Stimulated activated naive CD8-positive, alpha-beta T cell treated with anti-CD3 and anti-CD28 coated beads, Interleukin-15, amount 100 ng/mL, for 72 hours (primary cell): Measurements from ENCODE around the gene RAP1GDS1.

Experiments used
- ATAC-seq: fragments of 150-1000 bp; cut with Tn5 transposase; 2 replicates; pipeline ENCODE4 v1.10.0; 2021; ENCODE audit warnings: mild to moderate bottlenecking, moderate library complexity
- DNase-seq, 2 donors: peaks; one replicate each; pipeline ENCODE4 v3.0.0; 2021 to 2022
- H3K27ac Mint-ChIP-seq, 2 donors: one replicate each; pipeline ENCODE4 v1.8.0; 2022; ENCODE audit warnings: mild to moderate bottlenecking in 2 of 2, mixed read lengths in 2 of 2, moderate library complexity in 2 of 2
- H3K27me3 Mint-ChIP-seq: one replicate; pipeline ENCODE4 v1.8.0; 2022; ENCODE audit warnings: mixed read lengths
- H3K4me1 Mint-ChIP-seq: one replicate; pipeline ENCODE4 v1.8.0; 2022; ENCODE audit warnings: mild to moderate bottlenecking, mixed read lengths
- H3K4me3 Mint-ChIP-seq, 2 donors: one replicate each; pipeline ENCODE4 v1.8.0; 2022; ENCODE audit warnings: mild to moderate bottlenecking in 2 of 2, mixed read lengths in 2 of 2, moderate library complexity in 1 of 2
- H3K9me3 Mint-ChIP-seq, 2 donors: one replicate each; pipeline ENCODE4 v1.8.0; 2022; ENCODE audit warnings: mixed read lengths in 2 of 2

Gene RAP1GDS1

DNA sequence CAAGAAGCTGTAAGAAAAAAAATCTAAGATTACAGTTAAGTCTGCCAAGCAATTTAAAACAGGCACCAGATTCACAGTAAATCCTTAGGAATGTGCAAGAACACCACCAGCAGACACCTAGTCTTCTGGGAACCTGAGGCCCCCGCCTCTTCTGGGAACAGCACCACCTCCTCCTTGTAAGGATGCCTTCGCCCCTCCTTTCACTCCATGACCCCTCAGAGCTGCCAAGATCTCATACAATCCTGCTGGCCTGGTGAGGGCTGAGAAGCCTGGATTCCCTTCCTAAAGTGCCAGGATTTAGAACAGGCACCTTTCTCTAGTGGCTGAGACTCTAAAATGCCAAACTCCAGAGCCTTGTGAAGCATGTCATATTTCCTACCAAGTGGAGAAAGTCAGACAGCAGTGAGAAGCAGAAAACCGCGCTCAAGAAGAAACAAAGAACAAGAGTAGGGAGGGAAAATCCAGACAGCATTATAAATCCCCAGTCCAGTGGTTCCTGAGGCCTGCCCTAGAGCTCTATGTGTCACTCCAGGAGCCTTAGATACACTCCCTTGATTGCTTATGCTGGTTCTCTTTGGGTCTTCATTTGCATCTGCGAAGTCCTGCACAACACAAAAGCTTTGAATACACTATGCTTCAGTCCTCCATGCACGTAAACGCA is 230.8 kb downstream of the RAP1GDS1 start:
- no peak for ATAC-seq
- DNase-seq: no peak
- Mint-ChIP-seq H3K27me3 (no peaks in the 10 kb centered on the region), H3K27ac (peak overlapping the region in 1 of 2 donors; percentile 17), H3K4me3 (no peak overlapping the region), H3K9me3 (no peaks in the 10 kb centered on the region), H3K4me1 (peaks cover 26% of the 10 kb centered on the region)

DNA sequence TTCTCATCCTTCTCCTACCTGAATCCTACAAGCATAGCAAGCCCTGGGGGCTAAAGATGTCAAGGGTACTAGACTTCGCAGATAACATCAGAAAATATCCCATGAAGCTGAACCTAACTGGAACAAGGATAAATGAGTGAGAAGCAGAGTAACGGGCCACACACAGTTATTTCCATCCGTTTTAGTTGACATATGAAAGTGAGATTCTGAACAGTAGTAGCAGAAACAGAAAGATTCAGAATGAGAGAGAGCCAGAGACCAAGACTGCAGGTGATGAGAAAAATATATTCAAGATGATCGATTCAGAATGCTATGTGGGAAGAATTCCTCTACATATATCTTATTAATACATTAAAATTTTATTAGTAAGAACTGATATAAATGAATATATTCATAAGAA is 232.1 kb downstream of the RAP1GDS1 start:
- ATAC-seq (peak; percentile 76), DNase-seq (no peak)
- no peak overlapping the region for H3K27ac Mint-ChIP-seq
- H3K4me3 Mint-ChIP-seq: no peak overlapping the region
- no peaks in the 10 kb centered on the region for H3K9me3 Mint-ChIP-seq
- peaks cover 31% of the 10 kb centered on the region for H3K4me1 Mint-ChIP-seq
- no peaks in the 10 kb centered on the region for H3K27me3 Mint-ChIP-seq
